HK-2 (cell line): ENCODE data around the gene STRIP2.

Source experiments
- DNase-seq: peaks from one replicate; pipeline ENCODE4 v3.0.0-alpha.2; 2018; ENCODE audit not compliant: unreplicated experiment

Gene STRIP2

DNA sequence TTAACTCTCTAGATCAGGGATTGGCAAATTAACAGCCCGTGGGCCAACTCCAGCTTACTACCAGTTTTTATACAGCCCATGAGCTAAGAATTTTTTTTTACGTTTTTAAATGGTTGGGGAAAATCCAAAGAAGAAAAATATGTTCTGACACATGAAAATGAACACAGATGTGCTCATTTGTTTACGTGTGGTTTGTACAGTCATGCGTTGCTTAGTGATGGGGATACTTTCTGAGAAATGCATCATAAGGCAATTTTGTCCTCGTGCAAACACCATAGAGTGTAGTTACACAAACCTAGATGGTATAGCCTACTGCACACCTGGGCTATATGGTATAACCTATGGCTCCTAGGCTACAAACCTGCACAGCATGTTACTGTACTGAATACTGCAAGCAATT lies 59.8 kb downstream of the STRIP2 start:
- no peak for DNase-seq

DNA sequence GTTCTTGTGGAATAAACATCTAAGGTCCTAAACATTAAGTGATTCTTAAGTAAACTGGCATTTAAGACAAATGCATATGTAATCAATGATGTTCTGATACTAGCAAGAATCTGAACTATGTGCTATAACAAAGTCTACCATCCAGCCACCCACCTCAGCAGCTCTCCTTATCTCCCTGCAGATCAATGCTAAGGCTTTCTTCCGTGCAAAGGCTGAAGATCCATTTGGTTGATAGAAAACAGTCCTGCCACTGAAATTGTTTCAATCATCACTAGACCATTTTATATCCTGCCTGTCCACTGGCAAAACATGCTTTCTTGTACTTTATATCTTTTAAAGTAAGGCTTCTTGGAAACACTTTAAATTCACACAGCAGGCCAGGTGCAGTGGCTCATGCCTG lies 61.8 kb downstream of the STRIP2 start:
- no peak for DNase-seq

DNA sequence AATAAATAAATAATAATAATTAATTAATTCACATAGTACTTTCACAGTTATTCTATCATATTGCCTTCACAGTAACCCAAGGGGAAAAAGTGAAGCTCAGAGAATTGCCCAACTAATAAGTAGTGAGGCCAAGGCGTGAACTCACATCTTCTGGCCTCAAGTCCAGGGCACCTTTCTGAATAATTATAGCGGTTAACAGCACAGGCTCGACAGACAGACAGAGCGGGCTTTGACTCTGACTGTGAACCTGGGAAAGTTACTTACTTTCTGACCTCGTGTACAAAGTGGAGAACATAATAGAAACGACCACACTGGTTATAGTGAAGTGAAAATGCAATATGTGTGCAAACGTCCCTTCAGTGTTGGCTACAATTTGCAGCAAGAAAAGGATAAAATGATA lies 62.4 kb downstream of the STRIP2 start:
- DNase-seq = no peak

DNA sequence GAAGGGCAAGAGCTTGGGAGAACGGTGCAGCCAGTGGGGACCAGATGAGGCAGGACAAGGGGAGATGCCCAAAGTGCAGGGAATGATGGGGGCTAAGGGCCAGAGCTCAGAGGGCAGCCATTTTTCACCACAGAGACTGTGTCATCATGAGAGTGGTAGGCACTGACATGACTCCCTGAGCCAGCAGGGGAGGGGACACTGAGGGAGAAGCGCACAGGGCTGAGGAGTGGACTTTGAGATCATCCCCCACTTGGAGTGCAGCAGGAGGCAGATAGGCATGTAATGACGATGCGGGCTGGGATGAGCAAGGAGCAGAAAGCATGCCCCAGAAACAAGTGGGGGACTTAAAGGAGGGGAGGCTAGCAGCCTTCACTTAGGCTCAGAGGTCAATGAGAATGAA lies 62.9 kb downstream of the STRIP2 start:
- no peak for DNase-seq

DNA sequence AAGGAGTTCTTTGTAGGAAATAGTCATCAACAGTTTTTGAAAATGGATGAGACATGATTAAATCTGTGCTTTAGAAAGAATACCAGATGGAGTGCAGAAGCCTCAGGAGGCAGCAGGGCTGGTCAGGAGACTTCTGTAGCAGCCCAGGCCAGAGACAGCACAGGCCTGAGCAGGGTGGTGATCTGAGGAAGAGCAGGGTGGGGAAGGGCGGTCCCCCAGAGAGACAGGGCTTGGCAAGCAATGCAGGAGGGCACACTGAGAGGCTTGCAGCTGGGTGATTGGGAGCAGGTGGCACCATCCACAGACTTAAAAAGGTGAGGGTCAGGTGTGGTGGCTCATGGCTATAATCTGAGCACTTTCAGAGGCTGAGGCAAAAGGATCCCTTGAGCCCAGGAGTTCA lies 63.8 kb downstream of the STRIP2 start:
- no peak for DNase-seq

DNA sequence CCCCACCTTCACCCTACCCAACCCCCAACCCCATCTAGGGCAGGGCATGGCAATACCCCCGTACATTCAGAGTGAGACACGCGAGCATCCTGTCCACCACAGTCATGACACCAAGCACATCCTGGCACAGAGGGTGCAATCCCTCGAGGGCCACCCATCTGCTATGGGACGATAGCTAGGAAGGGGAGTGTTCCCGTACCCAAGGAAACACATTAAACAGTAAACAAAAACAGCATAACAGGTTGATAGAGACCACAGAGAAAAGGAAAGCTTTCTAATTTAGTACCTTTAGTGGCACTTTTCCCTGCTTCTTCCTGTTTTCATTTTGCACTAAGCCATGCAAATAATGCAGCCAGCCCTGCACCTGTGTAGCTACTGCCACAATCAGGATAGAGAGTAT lies 65.8 kb downstream of the STRIP2 start:
- no peak for DNase-seq

DNA sequence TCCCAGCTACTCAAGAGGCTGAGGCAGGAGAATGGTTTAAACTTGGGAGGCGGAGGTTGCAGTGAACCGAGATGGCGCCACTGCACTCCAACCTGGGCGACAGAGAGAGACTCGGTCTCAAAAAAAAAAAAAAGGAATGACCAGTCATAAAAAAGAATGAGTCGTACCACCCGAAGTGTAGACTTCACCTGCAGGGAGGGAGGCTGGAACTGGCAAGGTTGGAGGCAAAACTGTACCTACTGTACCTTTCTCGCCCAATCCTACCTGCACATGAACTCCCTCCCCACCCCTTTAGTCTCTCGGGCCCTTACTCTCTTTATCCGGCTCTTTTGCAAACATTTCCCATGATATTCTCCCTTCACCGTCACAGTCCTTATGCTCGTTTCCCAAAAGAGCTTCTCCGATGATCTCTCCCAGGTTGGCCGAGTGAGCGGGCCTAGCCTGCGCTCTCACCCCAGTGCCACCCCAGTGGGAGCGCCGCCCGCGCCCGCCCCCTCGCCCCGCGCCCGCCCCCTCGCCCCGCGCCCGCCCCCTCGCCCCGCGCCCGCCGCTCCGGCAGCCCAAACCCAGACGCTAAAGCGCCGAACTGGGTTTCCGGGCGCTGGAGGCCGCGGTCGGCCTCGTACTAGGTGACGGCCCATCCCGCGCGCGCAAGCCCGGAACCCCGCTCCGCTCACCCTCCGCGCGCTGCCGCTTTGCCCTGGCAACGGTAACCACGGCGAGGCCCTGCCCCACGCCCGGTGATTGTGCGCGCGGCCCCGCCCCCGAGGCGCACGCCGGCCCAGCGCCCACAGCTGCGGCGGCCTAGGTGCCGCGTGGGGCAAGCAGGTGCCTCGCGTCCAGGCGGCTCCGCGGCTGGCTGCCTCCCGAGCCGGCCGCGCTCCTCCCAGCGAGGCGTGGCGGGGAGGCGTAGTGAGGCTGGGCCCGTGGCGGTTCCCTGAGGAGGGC lies 67.8 kb downstream of the STRIP2 start, which contains the start of gene SMKR1:
SMKR1 (plus strand) TSS at position 772 of the 948 bp plus-strand sequence. CDS start 294 bp downstream, outside the sequence.
- DNase-seq = peak; percentile 82

DNA sequence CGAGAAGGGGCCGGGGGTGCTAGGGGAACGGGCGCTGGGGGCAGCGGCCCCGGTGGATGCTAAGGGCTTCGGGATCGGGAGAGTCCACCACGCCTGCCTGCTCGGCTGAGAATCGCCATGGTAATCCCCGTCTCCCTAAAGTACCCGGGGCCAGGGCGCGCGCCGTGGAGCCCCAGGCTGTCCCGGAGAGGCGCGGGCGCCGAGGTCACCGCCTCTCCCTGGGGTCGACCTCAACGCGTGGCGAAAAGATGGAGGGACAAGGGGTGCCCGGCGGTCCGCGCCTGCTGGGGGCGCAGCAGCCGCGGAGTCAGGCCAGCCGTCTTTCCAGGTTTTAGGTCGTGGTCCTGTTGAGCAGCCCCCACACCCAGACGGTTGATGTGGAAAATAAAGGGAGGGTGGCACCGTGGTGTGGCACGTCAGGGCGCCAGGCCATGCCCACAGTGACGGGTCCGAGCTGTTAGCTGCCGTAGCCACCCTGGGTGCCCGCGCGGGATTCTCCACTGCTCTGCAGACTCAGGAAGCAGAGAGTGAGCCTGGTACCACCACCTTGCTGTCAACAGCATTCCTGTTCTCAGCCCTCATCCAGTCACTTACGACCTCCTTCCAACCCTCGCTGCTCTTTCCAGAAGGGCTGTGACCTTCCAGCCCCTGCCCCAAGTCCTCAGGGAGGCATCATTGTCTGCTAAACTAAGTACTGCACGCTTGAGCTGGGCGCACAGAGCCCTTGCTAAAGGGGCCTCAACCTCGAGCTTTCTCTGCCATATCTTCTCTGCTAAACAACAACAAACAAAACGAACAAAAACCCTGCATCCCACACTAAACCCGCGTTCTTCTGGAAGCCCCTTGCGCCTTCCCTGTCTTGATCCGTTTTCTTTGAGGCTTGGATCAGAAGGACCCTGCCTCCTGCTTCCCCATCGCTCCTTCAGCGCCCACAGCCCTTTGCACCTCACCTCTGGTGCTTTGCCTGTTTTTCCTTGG lies 68.8 kb downstream of the STRIP2 start:
- no peak for DNase-seq

DNA sequence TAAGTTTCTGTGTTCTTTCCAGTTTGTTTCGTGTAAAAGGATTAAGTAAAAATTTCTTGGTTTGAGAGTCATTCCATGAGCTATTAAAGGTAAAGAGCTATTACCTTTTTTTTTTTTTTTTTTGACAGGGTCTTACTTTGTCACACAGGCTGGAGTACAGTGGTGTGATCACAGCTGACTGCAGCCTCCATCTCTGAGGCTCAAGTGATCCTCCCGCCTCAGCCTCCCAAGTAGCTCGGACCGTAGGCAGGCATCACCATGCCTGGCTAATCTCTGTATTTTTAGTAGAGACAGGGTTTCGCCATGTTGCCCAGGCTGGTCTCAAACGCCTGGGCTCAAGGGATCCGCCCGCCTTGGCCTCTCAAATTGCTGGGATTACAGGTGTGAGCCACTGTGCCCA lies 69.5 kb downstream of the STRIP2 start:
- DNase-seq = no peak

DNA sequence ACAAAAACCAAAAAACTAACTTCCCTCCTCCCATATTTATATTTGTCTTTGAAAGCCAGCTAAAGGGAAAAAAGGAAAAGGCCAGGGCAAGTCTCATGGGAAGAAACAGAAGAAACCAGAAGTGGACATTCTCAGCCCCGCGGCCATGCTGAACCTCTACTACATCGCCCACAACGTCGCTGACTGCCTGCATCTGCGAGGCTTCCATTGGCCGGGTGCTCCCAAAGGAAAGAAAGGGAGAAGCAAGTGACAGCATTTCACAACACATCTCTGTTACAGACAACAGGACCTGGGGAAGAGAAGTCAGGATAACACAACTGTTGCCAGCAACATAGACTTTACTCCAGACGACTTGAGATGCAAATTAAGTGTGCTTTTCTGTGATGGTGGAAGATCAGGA lies 78.0 kb downstream of the STRIP2 start:
- DNase-seq = no peak

DNA sequence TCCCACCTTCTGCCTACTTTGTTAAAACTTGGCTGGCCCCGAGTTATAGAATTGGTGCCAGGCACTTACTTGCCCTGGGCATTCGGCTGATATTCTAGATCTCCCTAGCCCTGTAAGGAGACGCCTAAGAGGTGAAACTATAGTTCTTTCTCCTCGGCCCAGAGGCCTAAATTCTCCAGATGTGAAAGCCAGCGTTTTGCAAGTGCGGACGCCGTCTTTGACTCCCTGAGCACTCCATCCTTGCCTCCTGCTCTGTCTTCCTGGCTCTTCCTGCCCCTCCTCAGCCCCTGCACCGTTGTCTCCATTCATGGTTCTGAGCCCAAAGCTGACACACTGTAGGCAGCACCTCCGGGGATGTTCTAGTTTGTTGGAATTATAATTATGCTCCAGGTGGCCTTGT lies 79.3 kb downstream of the STRIP2 start:
- no peak for DNase-seq

DNA sequence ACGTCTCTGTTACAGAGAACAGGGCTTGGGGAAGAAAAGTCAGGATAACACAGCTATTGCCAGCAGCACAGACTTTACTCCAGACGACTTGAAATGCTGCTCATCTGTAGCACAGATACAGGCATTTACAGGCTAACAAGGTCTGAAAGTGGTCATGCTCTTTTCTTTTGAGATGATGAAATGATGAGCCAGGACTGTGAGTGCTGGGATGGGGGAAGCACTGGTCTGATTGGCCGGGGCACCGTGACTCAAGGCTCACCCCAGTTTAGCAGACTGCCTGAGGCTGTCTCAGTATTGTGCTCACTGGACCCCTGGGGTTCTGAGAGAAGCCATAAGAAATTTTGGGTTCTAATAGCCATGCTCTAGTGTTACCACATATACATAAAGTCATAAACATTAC lies 80.5 kb downstream of the STRIP2 start:
- DNase-seq = no peak

DNA sequence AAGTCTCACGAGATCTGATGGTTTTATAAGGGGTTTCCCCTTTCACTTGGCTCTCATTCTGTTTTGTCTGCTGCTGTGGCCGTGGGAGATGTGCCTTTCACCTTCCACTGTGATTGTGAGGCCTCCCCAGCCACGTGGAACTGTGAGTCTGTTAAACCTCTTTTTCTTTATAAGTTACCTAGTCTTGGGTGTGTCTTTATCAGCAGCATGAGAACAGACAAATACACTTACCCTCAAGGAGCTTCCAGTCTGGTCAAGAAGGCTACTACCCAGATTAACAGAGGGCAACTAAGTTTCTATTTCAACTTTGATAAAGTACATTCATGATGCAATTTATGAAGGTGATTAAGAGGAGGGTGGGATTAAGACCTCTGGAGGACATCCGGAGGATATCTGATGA lies 81.1 kb downstream of the STRIP2 start:
- DNase-seq = no peak

DNA sequence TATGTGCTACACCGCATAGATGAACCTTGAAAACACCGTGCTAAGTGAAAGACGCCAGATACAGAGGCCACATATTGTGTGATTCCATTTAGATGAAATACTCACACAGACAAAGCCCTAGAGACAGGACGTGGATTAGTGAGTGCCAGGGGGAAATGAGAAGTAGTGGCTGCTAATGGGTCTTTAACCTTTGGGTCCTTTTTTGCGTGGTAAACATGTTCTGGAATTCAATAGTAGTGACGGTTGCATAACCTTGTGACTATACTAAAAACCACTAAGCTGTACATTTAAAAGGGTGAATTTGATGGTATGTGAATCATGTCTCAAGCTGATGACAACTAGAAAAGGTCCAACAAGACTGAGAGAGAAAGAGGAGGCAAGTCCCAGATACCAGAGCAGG lies 83.7 kb downstream of the STRIP2 start:
- DNase-seq = no peak

DNA sequence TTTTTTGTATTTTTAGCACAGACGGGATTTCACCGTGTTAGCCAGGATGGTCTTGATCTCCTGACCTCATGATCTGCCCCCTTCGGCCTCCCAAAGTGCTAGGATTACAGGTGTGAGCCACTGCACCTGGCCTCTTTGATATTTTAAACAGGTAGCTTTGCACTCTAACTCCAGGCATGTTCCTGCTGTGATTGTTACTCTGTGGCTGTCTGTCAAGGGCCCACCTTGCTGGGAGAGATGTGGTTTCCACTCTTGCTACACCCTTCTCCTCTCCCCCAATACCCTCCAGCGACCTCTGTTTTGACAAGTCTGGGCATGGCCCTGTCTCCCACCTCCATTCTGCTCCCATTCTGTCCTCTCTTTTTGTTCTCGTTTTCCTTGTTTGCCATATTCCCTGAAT lies 85.2 kb downstream of the STRIP2 start:
- DNase-seq = no peak

DNA sequence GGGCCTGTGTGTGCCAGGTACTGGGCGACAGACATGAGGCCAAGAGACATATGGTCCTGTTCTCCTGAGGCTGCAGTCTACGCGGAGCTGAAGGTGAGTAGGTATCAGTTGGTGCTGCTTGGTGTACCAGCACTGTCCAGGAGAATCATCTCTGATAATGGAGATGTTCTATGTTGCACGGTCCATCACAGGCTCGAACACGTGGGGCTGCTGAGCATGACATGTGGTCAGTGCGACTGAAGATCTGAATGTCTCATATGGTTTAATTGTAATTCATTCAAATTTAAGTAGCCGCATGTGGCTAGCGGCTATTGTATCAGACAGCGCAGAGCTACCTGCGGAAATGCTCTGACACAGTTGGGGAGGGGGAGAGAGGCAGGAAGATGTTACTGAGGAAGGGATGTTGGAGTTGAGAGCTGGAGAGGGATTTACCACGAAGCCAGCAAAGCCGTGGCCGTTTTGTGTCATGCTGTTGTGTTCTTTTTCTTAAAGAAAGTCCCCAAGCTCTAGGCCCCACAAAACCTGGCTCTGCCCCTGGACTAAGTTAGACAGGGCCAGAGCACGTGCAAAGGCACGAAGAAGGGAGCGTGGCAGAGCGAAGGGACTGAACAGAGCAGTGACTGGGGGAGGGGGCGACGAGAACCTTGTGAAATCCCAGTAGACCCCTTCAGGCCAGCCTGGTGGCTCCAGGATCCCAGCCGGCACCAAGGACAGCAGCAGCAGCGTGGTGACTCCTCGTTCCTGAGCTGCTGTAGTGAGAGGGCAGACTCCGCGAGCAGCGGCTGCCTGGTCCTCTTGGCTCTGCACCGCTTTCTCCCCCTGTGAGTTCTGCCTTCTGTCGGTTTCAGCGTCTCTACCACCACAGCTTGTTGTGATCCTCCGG lies 88.1 kb downstream of the STRIP2 start:
- no peak for DNase-seq

DNA sequence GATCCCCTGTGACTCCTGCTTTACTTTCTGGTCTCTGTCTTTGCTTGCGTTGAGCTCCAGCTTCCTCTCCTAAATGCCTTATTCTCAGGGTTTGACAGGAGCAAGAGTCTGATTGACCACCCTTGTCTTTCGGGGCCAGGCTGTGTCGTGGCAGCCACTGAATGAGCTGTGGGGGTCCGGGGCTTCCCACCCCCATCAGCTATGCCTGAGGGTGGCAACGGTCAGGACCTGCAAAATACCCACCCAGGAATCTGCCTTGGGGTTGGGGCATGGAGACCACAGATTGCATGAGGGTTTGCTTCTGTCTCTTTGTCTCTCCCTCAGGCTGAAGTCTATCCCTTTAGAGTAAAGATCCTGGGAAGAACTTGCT lies 88.7 kb downstream of the STRIP2 start:
- no peak for DNase-seq

DNA sequence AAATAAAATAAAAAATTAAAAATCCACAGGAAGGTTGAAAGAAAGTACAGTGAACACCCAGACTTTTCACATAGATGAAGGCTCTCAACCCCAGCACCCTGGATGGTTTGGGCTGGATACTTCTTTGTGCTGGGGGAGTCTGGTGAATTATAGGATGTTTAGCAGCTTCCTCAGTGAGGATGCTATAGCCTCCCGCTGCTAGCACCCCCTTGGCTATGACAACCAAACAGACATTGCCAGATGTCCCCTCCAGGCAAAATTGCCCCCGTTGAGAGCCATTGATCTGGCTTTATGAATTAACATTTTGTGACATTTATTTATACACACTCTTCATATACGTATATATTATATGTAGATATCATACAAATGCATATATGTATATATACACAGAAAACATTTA lies 89.7 kb downstream of the STRIP2 start:
- DNase-seq = no peak

DNA sequence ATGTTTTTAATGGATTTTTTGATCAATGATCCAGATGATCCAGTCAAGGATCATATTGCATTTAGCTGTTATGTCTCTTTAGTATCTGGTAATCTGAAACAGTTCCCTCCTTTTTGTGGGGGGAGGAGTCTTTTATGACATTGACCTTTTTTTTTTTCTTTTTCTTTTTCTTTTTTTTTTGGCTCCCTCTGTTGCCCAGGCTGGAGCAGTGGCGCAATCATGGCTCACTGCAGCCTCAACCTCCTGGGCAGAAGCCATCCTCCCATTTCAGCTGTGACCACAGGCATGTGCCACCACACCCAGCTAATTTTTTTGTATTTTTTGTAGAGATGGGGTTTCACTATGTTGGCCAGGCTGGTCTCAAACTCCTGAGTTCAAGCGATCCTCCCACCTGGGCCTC lies 90.2 kb downstream of the STRIP2 start:
- peak; percentile 21 for DNase-seq

DNA sequence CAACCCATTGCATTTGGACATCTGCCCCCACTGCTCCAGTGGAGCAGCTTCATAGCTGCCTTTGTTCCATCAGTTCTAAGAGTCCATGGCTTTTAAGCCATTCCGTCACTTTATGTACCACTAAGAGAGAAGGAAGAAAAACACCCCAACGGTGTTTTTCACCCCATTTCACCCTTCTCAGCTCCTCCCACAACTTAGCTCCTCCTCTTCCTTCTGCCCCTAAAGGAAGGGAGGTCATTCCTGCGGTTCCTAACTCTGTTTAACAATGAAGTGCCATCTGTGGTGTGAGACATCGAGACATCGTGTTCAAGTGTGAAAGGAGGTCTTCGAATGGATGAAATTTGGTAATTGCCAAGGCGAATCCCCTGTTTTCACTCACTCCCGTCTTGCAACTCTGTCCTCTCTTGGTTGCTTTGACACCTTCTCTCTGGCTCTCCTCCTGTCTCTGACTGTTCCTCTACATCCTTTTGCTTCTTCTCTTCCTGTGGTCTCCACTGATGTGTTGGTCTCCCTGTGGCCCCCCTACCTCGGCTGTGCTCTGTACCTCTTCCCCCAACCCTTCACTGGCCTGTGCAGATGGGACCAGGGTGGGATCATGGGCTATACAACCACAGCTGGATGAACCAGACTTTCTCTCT lies 91.1 kb downstream of the STRIP2 start:
- DNase-seq = no peak

DNA sequence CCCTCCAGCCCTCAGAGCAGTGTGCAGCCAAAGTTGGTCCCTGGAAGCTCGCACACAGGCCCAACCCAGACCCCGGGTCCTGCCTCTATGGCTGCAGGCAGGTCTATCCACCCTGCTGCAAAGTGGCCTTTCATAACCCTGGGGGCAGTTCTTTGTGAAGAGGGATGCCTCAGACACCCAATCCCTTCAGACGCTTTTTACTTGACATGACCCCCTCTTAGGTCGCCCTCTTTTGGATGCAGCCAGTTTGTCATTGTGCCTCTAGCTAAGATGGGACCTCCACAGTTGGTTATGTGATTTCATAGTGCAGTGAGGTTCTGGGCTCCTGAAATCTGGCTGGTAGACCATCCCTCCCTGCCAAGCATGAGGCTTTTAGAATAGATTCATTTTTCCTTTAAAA lies 95.4 kb downstream of the STRIP2 start:
- DNase-seq = no peak
